Measurements from ENCODE around the gene MIAT.

- TF ChIP-seq POLR2A (IDR thresholded peaks at IDR 0.05), result no peak
- no peak for TF ChIP-seq CTCF (IDR thresholded peaks at IDR 0.05)
- no peak for TF ChIP-seq POLR2AphosphoS5 (IDR thresholded peaks at IDR 0.05)
Measured at GRCh38 chr22:26609287-26609686, 48.1 kb upstream of the MIAT start.
